Liver (tissue), 9 donors: ENCODE results near the gene ACSBG1. TPM values are rescaled to one million over a fixed set of nuclear protein-coding genes. Genes with fewer than 3 reads are reported as not detected.
A peak's percentile ranks its signal among the peaks of the same experiment; 100 is the strongest.

Source experiments
- DNase-seq: peaks from one replicate; pipeline ENCODE4 v3.0.0-alpha.2; 2017; ENCODE audit warnings: low spot score
- H3K27ac ChIP-seq, 2 donors: one replicate each; pipeline ENCODE4 v1.7.0; 2013; ENCODE audit warnings: inconsistent platforms in 2 of 2, low read length in 2 of 2, control low read depth in 1 of 2, low read depth in 1 of 2, mild to moderate bottlenecking in 1 of 2
- H3K27me3 ChIP-seq, 4 donors: one replicate each; pipeline versions ENCODE4 v1.6.1 to v1.7.0; 2013; ENCODE audit warnings: low read length in 3 of 4, inconsistent platforms in 1 of 4, mild to moderate bottlenecking in 1 of 4, moderate library complexity in 1 of 4; ENCODE audit not compliant: control insufficient read depth in 4 of 4, insufficient read depth in 4 of 4
- H3K36me3 ChIP-seq, 4 donors: one replicate each; pipeline versions ENCODE4 v1.6.1 to v1.7.0; 2013; ENCODE audit warnings: low read length in 3 of 4, mild to moderate bottlenecking in 3 of 4, low read depth in 1 of 4, moderate library complexity in 1 of 4; ENCODE audit not compliant: control insufficient read depth in 4 of 4, insufficient read depth in 3 of 4
- H3K4me1 ChIP-seq, 4 donors: one replicate each; pipeline versions ENCODE4 v1.6.1 to v1.7.0; 2013; ENCODE audit warnings: low read length in 3 of 4, mild to moderate bottlenecking in 3 of 4, moderate library complexity in 1 of 4; ENCODE audit not compliant: control insufficient read depth in 4 of 4, insufficient read depth in 4 of 4
- H3K4me3 ChIP-seq, 3 donors: one replicate each; pipeline versions ENCODE4 v1.6.1 to v1.7.0; 2013; ENCODE audit warnings: low read length in 3 of 3, control low read depth in 1 of 3, low read depth in 1 of 3, mild to moderate bottlenecking in 1 of 3
- H3K9ac ChIP-seq, 2 donors: one replicate each; pipeline ENCODE4 v1.7.0; 2013; ENCODE audit warnings: low read length in 2 of 2, mild to moderate bottlenecking in 2 of 2, moderate library complexity in 2 of 2, control low read depth in 1 of 2, low read depth in 1 of 2
- H3K9me3 ChIP-seq, 4 donors: one replicate each; pipeline versions ENCODE4 v1.6.1 to v1.7.0; 2013; ENCODE audit warnings: low read length in 3 of 4; ENCODE audit not compliant: control insufficient read depth in 4 of 4
- ATF3 ChIP-seq: IDR thresholded peaks from 2 replicates; pipeline ENCODE4 v1.6.1; 2016; ENCODE audit warnings: antibody characterized with exemption
- CTCF ChIP-seq: fragments of 150-350 bp; IDR thresholded peaks from 2 replicates; pipeline ENCODE4 v1.5.1; 2017; ENCODE audit warnings: improper control_type of control experiment, low read depth, low read length; ENCODE audit not compliant: missing input control
- EGR1 ChIP-seq, 2 donors: IDR thresholded peaks; 2 replicates each; pipeline ENCODE4 v1.6.1; 2016 to 2018; ENCODE audit warnings: antibody characterized with exemption in 2 of 2, low read depth in 2 of 2
- FOXA1 ChIP-seq: IDR thresholded peaks from 2 replicates; pipeline ENCODE4 v1.6.1; 2016; ENCODE audit warnings: antibody characterized with exemption
- FOXA2 ChIP-seq: IDR thresholded peaks from 2 replicates; pipeline ENCODE4 v1.6.1; 2016; ENCODE audit warnings: antibody characterized with exemption
- GABPA ChIP-seq, 2 donors: IDR thresholded peaks in 1 of 2; conservative IDR thresholded peaks in 1 of 2; 2 replicates each; pipeline ENCODE4 v1.6.1; 2016; ENCODE audit warnings: antibody characterized with exemption in 2 of 2, mild to moderate bottlenecking in 1 of 2, moderate library complexity in 1 of 2
- HNF4A ChIP-seq, 2 donors: conservative IDR thresholded peaks; 2 replicates each; pipeline ENCODE4 v1.6.1; 2016; ENCODE audit warnings: antibody characterized with exemption in 2 of 2, mild to moderate bottlenecking in 2 of 2
- HNF4G ChIP-seq: IDR thresholded peaks from 2 replicates; pipeline ENCODE4 v1.6.1; 2016; ENCODE audit warnings: antibody characterized with exemption
- JUND ChIP-seq, 2 donors: IDR thresholded peaks; 2 replicates each; pipeline ENCODE4 v1.6.1; 2016; ENCODE audit warnings: antibody characterized with exemption in 2 of 2
- MAX ChIP-seq: IDR thresholded peaks from 2 replicates; pipeline ENCODE4 v1.6.1; 2016; ENCODE audit warnings: antibody characterized with exemption
- NR2F2 ChIP-seq: IDR thresholded peaks from 2 replicates; pipeline ENCODE4 v1.6.1; 2016; ENCODE audit warnings: antibody characterized with exemption
- RAD21 ChIP-seq, 2 donors: IDR thresholded peaks; 2 replicates each; pipeline ENCODE4 v1.6.1; 2016; ENCODE audit warnings: antibody characterized with exemption in 2 of 2, mild to moderate bottlenecking in 2 of 2
- REST ChIP-seq: IDR thresholded peaks from 2 replicates; pipeline ENCODE4 v1.6.1; 2016; ENCODE audit warnings: antibody characterized with exemption, mild to moderate bottlenecking
- RXRA ChIP-seq, 2 donors: IDR thresholded peaks; 2 replicates each; pipeline ENCODE4 v1.6.1; 2017 to 2018; ENCODE audit warnings: antibody characterized with exemption in 2 of 2, mild to moderate bottlenecking in 1 of 2
- SP1 ChIP-seq: IDR thresholded peaks from 2 replicates; pipeline ENCODE4 v1.6.1; 2018; ENCODE audit warnings: antibody characterized with exemption, mild to moderate bottlenecking
- TAF1 ChIP-seq: conservative IDR thresholded peaks from 2 replicates; pipeline ENCODE4 v1.6.1; 2016; ENCODE audit warnings: antibody characterized with exemption, mild to moderate bottlenecking
- YY1 ChIP-seq: IDR thresholded peaks from 2 replicates; pipeline ENCODE4 v1.6.1; 2016; ENCODE audit warnings: antibody characterized with exemption, mild to moderate bottlenecking
- ZBTB33 ChIP-seq: IDR thresholded peaks from 2 replicates; pipeline ENCODE4 v1.6.1; 2016; ENCODE audit warnings: antibody characterized with exemption
- WGBS: extraction: QIAGEN DNeasy Blood & Tissue Kit; methylation state at CpG from one replicate; pipeline ENCODE4 v1.1.7; 2013; 5-methylcytosine and 5-hydroxymethylcytosine counted together
- polyA plus RNA-seq, 2 donors: library from polyadenylated mRNA; stranded (reverse) in 1 of 2; unstranded in 1 of 2; fragments of 200-250 nt in 1 of 2; fragments of >200 nt in 1 of 2; fragmentation: Nextera tagmentation in 1 of 2; extraction: Ambion mirVana in 1 of 2; gene quantifications; one replicate each; pipeline versions ENCODE4 v1.2.1 to v1.2.3, GENCODE V29; 2013 to 2015
- total RNA-seq, 2 donors: library from RNA; depleted of rRNA; stranded (reverse); fragments of >200 nt; gene quantifications; one replicate each; pipeline ENCODE4 v1.2.3, GENCODE V29; 2014
- donor health status: healthy.
- donor health status: healthy.
- donor health status: healthy.
- donor health status: healthy.
- donor health status: healthy.

Gene ACSBG1
- total and polyA plus RNA-seq, 4 donors = under 0.01 to 3.8 (median 0.15) TPM

- Histone ChIP-seq H3K9me3 (no peaks in the 10 kb centered on the region), H3K27me3 (no peaks in the 10 kb centered on the region), H3K4me3 (no peak overlapping the region), H3K9ac (no peak overlapping the region), H3K4me1 (peaks cover 0 to 10% (median 4%) of the 10 kb centered on the region in 4 donors), H3K27ac (no peak overlapping the region), H3K36me3 (no peaks in the 10 kb centered on the region)
- TF ChIP-seq CTCF (no peak), RAD21 (IDR thresholded peaks at IDR 0.05) (no peak), RXRA (IDR thresholded peaks at IDR 0.05) (no peak), SP1 (no peak), GABPA (IDR thresholded peaks at IDR 0.05 in 1 of 2, conservative IDR thresholded peaks at IDR 0.05 in 1 of 2) (no peak), FOXA2 (no peak), HNF4G (no peak), FOXA1 (no peak), HNF4A (conservative IDR thresholded peaks at IDR 0.05) (no peak), ZBTB33 (no peak), MAX (no peak), NR2F2 (no peak), ATF3 (no peak), EGR1 (IDR thresholded peaks at IDR 0.05; ENCODE audit: low read depth in 2 of 2) (no peak), TAF1 (no peak)
- peak; percentile 30 for DNase-seq
- WGBS = 55% methylated on average over 9 of the region's 9 CpGs
Measured at GRCh38 chr15:78209646-78210348, 24.6 kb downstream of the ACSBG1 start.

GRCh38 chr15:78208887-78209645, 25.3 kb downstream of the ACSBG1 start:
- Histone ChIP-seq H3K27ac (no peak overlapping the region), H3K9ac (no peak overlapping the region), H3K36me3 (no peaks in the 10 kb centered on the region), H3K9me3 (no peaks in the 10 kb centered on the region), H3K27me3 (no peaks in the 10 kb centered on the region), H3K4me3 (no peak overlapping the region), H3K4me1 (peaks cover 0 to 10% (median 4%) of the 10 kb centered on the region in 4 donors)
- TF ChIP-seq ZBTB33 (no peak), RXRA (IDR thresholded peaks at IDR 0.05) (no peak), FOXA2 (no peak), JUND (IDR thresholded peaks at IDR 0.05) (no peak), GABPA (IDR thresholded peaks at IDR 0.05 in 1 of 2, conservative IDR thresholded peaks at IDR 0.05 in 1 of 2) (no peak), HNF4A (conservative IDR thresholded peaks at IDR 0.05) (no peak), REST (no peak), SP1 (no peak), EGR1 (IDR thresholded peaks at IDR 0.05; ENCODE audit: low read depth in 2 of 2) (no peak), HNF4G (no peak), MAX (no peak), ATF3 (no peak), YY1 (no peak), TAF1 (no peak), NR2F2 (no peak)
- WGBS = 92% methylated on average over 20 of the region's 20 CpGs
- DNase-seq = peak; percentile 27
